PC-9 (cell line): ENCODE data around the gene SPTB. TPM values are rescaled to one million over a fixed set of nuclear protein-coding genes. Genes with fewer than 3 reads are reported as not detected.
A peak's percentile ranks its signal among the peaks of the same experiment; 100 is the strongest.

Experiments
- BruUV-seq: library from RNA; stranded (reverse); fragments of 400-500 nt; replicated peaks from 2 replicates; lab custom pipeline; 2021; lab: Mats Ljungman, UMichigan
- CTCF ChIA-PET: fragments of 300-600 bp; sonication (Branson Sonifier 250); formaldehyde crosslinking; loops from one replicate; lab custom pipeline; 2022; ENCODE audit warnings: antibody characterized with exemption; lab: Charles Lee
- POLR2A ChIA-PET: fragments of 300-600 bp; sonication (Branson Sonifier 250); formaldehyde crosslinking; loops from one replicate; lab custom pipeline; 2022; ENCODE audit warnings: antibody characterized with exemption; ENCODE audit not compliant: unreplicated experiment; lab: Charles Lee
- DNase-seq, 2 experiments: peaks; one replicate each; pipeline versions ENCODE4 v3.0.0 to v3.0.0-alpha.2; 2015 to 2022; ENCODE audit warnings: mixed read lengths in 1 of 2
- H2AFZ ChIP-seq: fragments of 200-600 bp; sonication (generic); 2 replicates; pipeline ENCODE4 v1.8.1; 2017; ENCODE audit warnings: antibody characterized with exemption
- H3F3A ChIP-seq: fragments of 200-600 bp; sonication (generic); 2 replicates; pipeline ENCODE4 v1.8.1; 2017; ENCODE audit warnings: antibody characterized with exemption, mild to moderate bottlenecking, low read depth; ENCODE audit not compliant: insufficient read depth
- H3K27ac ChIP-seq: fragments of 200-600 bp; sonication (generic); 2 replicates; pipeline ENCODE4 v1.6.1; 2016; ENCODE audit warnings: mixed run types
- H3K27me3 ChIP-seq: fragments of 200-600 bp; sonication (generic); 2 replicates; pipeline ENCODE4 v1.6.1; 2016; ENCODE audit warnings: low read depth, mixed run types; ENCODE audit not compliant: insufficient read depth
- H3K36me3 ChIP-seq: fragments of 200-600 bp; sonication (generic); 2 replicates; pipeline ENCODE4 v1.6.1; 2016; ENCODE audit warnings: low read depth, mixed run types
- H3K4me1 ChIP-seq: fragments of 200-600 bp; sonication (generic); replicated peaks from 2 replicates; pipeline ENCODE4 v1.6.1; 2016; ENCODE audit warnings: mixed run types; ENCODE audit not compliant: insufficient read depth
- H3K4me2 ChIP-seq: fragments of 200-600 bp; sonication (generic); 2 replicates; pipeline ENCODE4 v1.6.1; 2017; ENCODE audit warnings: mixed run types
- H3K4me3 ChIP-seq: fragments of 200-600 bp; sonication (generic); 2 replicates; pipeline ENCODE4 v1.6.1; 2016; ENCODE audit warnings: mixed run types
- H3K79me2 ChIP-seq: fragments of 200-600 bp; sonication (generic); 2 replicates; pipeline ENCODE4 v1.6.1; 2017; ENCODE audit warnings: low read depth, mixed run types
- H3K9me2 ChIP-seq: fragments of 200-600 bp; sonication (generic); 2 replicates; pipeline ENCODE4 v1.8.1; 2017; ENCODE audit warnings: mild to moderate bottlenecking; ENCODE audit not compliant: insufficient read depth
- H3K9me3 ChIP-seq: fragments of 200-600 bp; sonication (generic); 2 replicates; pipeline ENCODE4 v1.8.1; 2016; ENCODE audit warnings: low read depth; ENCODE audit not compliant: insufficient read depth
- H4K20me1 ChIP-seq: fragments of 200-600 bp; sonication (generic); 2 replicates; pipeline ENCODE4 v1.8.1; 2017; ENCODE audit not compliant: insufficient read depth
- EZH2 ChIP-seq: fragments of 200-600 bp; sonication (generic); IDR thresholded peaks from 2 replicates; pipeline ENCODE4 v1.8.0; 2017; ENCODE audit warnings: antibody characterized with exemption, low read depth
- intact Hi-C: fragments of 100-400 bp; cut with micrococcal nuclease; formaldehyde crosslinking; loops from one replicate; pipeline ENCODE4 v1.10.0; 2022; ENCODE audit not compliant: unreplicated experiment
- total RNA-seq: library from RNA; stranded (reverse); gene quantifications from 2 replicates; pipeline ENCODE4 v1.2.3, GENCODE V29; 2021
- TF ChIP-seq, protein P1 (sequence below): fragments of 200-600 bp; sonication (generic); conservative IDR thresholded peaks from 2 replicates; pipeline ENCODE4 v1.6.1; 2017; ENCODE audit warnings: mixed run types, antibody characterized with exemption, mild to moderate bottlenecking, moderate library complexity

The SPTB gene
- total RNA-seq, 1 experiment from 2014 or later: 0.50 TPM

GRCh38 chr14:64885559-64885958 lies 5.9 kb upstream of the SPTB start:
- H4K20me1 ChIP-seq: no peaks in the 10 kb centered on the region
- no peaks in the 10 kb centered on the region for H3K9me3 ChIP-seq
- no peaks in the 10 kb centered on the region for H3K36me3 ChIP-seq
- H3F3A ChIP-seq: no peaks in the 10 kb centered on the region
- no peak overlapping the region for H2AFZ ChIP-seq
- no peak overlapping the region for H3K4me3 ChIP-seq
- no peak for TF ChIP-seq EZH2
- TF ChIP-seq, protein P1, sequence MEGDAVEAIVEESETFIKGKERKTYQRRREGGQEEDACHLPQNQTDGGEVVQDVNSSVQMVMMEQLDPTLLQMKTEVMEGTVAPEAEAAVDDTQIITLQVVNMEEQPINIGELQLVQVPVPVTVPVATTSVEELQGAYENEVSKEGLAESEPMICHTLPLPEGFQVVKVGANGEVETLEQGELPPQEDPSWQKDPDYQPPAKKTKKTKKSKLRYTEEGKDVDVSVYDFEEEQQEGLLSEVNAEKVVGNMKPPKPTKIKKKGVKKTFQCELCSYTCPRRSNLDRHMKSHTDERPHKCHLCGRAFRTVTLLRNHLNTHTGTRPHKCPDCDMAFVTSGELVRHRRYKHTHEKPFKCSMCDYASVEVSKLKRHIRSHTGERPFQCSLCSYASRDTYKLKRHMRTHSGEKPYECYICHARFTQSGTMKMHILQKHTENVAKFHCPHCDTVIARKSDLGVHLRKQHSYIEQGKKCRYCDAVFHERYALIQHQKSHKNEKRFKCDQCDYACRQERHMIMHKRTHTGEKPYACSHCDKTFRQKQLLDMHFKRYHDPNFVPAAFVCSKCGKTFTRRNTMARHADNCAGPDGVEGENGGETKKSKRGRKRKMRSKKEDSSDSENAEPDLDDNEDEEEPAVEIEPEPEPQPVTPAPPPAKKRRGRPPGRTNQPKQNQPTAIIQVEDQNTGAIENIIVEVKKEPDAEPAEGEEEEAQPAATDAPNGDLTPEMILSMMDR: no peak
- intact Hi-C loops: no loop called here
- ChIA-PET CTCF (no interaction called here), POLR2A (no interaction called here)
- H3K27ac ChIP-seq: no peak overlapping the region
- no peaks in the 10 kb centered on the region for H3K4me1 ChIP-seq
- no peak for DNase-seq
- no TSS peak for BruUV-seq
- no peaks in the 10 kb centered on the region for H3K79me2 ChIP-seq
- H3K9me2 ChIP-seq: no peaks in the 10 kb centered on the region
- H3K4me2 ChIP-seq: no peak overlapping the region
- H3K27me3 ChIP-seq: peaks cover 27% of the 10 kb centered on the region; the same call in 1 of the 2 replicates

DNA sequence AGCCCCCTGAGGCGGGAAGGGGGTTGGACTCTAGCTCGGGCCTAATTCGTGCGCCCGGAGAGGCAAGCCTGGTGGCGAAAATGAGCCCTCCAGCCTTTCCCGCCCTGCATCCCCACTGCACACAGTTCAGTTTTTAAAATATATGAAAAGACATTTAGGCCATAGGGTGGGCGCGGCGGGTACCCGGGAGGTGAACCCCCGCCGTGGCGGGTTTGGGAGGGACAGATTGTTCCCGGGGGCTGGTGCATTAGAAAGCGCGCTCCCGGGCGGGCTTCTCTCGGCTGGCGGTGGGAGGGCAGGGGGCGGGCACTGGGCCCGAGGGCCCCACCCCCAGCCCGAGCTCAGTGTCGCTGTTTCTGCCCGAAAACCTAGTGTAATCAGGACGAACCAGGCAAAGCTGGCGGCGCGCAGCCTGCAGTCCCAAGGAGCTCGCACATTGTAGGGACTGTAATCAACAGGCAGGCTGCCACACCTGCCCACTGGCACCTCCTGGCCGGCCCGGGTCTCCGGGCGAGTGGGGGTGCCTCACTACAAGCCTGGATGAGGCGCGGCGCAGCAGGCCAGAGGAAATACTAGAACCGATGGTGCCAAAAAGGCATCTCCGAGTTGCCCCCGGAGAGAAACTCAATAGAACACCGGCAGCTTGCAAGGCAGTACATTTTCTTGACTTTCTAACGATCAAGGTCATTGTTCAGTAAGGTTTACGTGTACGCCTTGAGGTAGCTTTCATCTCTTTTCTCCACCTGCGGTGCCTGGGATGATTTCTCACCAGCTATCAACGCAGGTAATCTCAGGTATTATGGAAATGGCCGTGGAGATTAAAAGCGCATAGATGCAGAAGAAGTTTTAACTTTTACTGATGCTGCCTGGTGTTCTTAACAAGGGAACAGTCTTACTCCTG lies 764 bp upstream of the SPTB start:
- Histone ChIP-seq H3F3A (peaks cover 6% of the 10 kb centered on the region; the same call in 1 of the 2 replicates), H2AFZ (peak overlapping the region; percentile 82), H3K4me1 (peaks cover 4% of the 10 kb centered on the region; the same call in 1 of the 2 replicates), H3K27ac (no peak overlapping the region), H3K9me3 (no peaks in the 10 kb centered on the region), H4K20me1 (no peaks in the 10 kb centered on the region), H3K27me3 (peaks cover 72% of the 10 kb centered on the region), H3K79me2 (no peaks in the 10 kb centered on the region), H3K4me2 (peak overlapping the region; percentile 88), H3K4me3 (peak overlapping the region; percentile 91), H3K9me2 (no peaks in the 10 kb centered on the region), H3K36me3 (no peaks in the 10 kb centered on the region)
- TF ChIP-seq EZH2: no peak
- TF ChIP-seq, protein P1: no peak
- POLR2A ChIA-PET: interaction anchor here (0.6 kb wide), 1 partner anchor 121 kb away, joined by 3 read pairs; no protein-coding TSS in a partner anchor
- intact Hi-C loops: loop anchor here (2.0 kb wide), 1 partner anchor 58 kb away; no protein-coding TSS in a partner anchor
- CTCF ChIA-PET: interaction anchor here (0.9 to 1.3 kb wide), 4 partner anchors 12 to 56 kb away, joined by 3 to 9 read pairs (median 6); no protein-coding TSS in a partner anchor
- BruUV-seq: no TSS peak
- DNase-seq: peak in 1 of 2 experiments; percentile 67

DNA sequence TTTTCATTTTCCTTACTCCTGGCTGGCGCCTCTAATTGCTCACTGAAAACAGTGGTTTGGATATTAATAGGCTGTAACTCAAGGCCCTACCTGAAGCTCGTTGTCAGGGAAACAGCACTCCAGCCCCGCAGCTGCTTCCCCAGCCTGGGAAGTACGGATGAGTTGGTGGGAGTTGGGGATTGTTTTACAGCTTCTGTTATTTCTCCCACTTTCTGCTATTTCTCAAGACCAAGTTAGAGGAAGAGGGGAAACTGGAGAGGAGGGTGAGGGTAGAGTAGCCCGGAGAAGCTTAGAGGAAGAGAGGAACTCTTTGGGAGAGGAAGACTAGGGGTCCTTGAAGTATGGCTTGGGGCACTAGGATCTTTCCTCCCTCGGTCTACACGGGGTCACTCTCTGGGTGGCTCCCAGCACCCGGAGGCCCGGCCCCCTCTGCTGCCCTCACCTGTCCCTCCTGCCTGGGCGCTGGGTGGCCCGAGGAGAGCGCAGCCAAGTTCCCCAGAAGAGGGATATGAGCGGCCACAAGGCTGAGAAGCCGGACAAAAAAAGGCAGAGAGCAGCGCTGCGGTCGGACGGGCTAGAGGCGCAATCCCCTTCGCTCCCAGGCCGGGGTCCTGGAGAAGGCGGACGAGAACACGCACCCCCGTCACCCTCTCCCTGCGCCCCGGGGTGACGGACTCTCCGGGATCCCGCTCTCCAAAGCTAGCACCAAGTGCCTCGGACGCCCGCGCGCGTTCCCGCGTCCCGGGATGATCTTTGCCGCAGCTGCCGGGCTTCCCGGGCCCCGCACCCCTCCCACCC lies 671 bp downstream of the SPTB start:
- Histone ChIP-seq H3K27ac (no peak overlapping the region), H3K36me3 (no peaks in the 10 kb centered on the region), H3K9me2 (peaks cover 5% of the 10 kb centered on the region; the same call in 1 of the 2 replicates), H3K79me2 (no peaks in the 10 kb centered on the region), H2AFZ (peak overlapping the region; percentile 82), H3F3A (peaks cover 11% of the 10 kb centered on the region; the same call in 1 of the 2 replicates), H3K4me2 (peak overlapping the region; percentile 88), H3K4me1 (peaks cover 4% of the 10 kb centered on the region; the same call in 1 of the 2 replicates), H3K4me3 (peak overlapping the region; percentile 91; the same call in 1 of the 2 replicates), H3K9me3 (no peaks in the 10 kb centered on the region), H4K20me1 (no peaks in the 10 kb centered on the region), H3K27me3 (peaks cover 73% of the 10 kb centered on the region)
- TF ChIP-seq, protein P1: no peak
- no peak for TF ChIP-seq EZH2
- ChIA-PET POLR2A (no interaction called here), CTCF (interaction anchor here (0.7 kb wide), 1 partner anchor 10 kb away, joined by 4 read pairs; no protein-coding TSS in a partner anchor)
- intact Hi-C loops: loop anchor here (5.0 kb wide), 1 partner anchor 37 kb away; no protein-coding TSS in a partner anchor
- DNase-seq: peak in 1 of 2 experiments; percentile 10
- no TSS peak for BruUV-seq
